GM23338 (cell line): ENCODE results near the gene BEX2. TPM values are rescaled to one million over a fixed set of nuclear protein-coding genes. Genes with fewer than 3 reads are reported as not detected.

Source experiments
- ATAC-seq: fragments of 200-7000 bp; cut with Tn5 transposase; 3 replicates; pipeline ENCODE4 v1.9.1; 2020
- DNase-seq: peaks from one replicate; pipeline ENCODE4 v3.0.0-alpha.2; 2015; ENCODE audit warnings: low spot score
- H2AFZ ChIP-seq: fragments of 200-600 bp; sonication (generic); 2 replicates; pipeline ENCODE4 v1.8.0; 2016; ENCODE audit warnings: antibody characterized with exemption, mild to moderate bottlenecking, moderate library complexity
- H3F3A ChIP-seq: fragments of 200-600 bp; sonication (generic); replicated peaks from 2 replicates; pipeline ENCODE4 v1.8.0; 2017; ENCODE audit warnings: antibody characterized with exemption, mixed run types, low read depth
- H3K27ac ChIP-seq: fragments of 200-600 bp; sonication (generic); 2 replicates; pipeline ENCODE4 v1.6.1; 2016; ENCODE audit warnings: low read depth
- H3K27me3 ChIP-seq: fragments of 200-600 bp; sonication (generic); 2 replicates; pipeline ENCODE4 v1.8.0; 2016; ENCODE audit warnings: mild to moderate bottlenecking, mixed run types, moderate library complexity; ENCODE audit not compliant: insufficient read depth
- H3K36me3 ChIP-seq: fragments of 200-600 bp; sonication (generic); 2 replicates; pipeline ENCODE4 v1.8.0; 2016; ENCODE audit warnings: mild to moderate bottlenecking; ENCODE audit not compliant: insufficient read depth
- H3K4me1 ChIP-seq: fragments of 200-600 bp; sonication (generic); 2 replicates; pipeline ENCODE4 v1.8.0; 2016; ENCODE audit warnings: mild to moderate bottlenecking, moderate library complexity; ENCODE audit not compliant: insufficient read depth
- H3K4me2 ChIP-seq: fragments of 200-600 bp; sonication (generic); 2 replicates; pipeline ENCODE4 v1.7.1; 2017; ENCODE audit warnings: mixed run types
- H3K4me3 ChIP-seq: fragments of 200-600 bp; sonication (generic); 2 replicates; pipeline ENCODE4 v1.6.1; 2016; ENCODE audit warnings: mixed run types
- H3K79me2 ChIP-seq: fragments of 200-600 bp; sonication (generic); replicated peaks from 2 replicates; pipeline ENCODE4 v1.8.0; 2017; ENCODE audit warnings: mild to moderate bottlenecking; ENCODE audit not compliant: insufficient read depth
- H3K9me2 ChIP-seq: fragments of 200-600 bp; sonication (generic); 2 replicates; pipeline ENCODE4 v1.8.0; 2017; ENCODE audit not compliant: insufficient read depth
- H4K20me1 ChIP-seq: fragments of 200-600 bp; sonication (generic); replicated peaks from 2 replicates; pipeline ENCODE4 v1.8.0; 2017; ENCODE audit warnings: mild to moderate bottlenecking; ENCODE audit not compliant: insufficient read depth
- H3K27ac Mint-ChIP-seq: 2 replicates; pipeline ENCODE4 v1.8.0; 2020; ENCODE audit warnings: inconsistent platforms, mild to moderate bottlenecking, moderate library complexity, mixed read lengths
- H3K27me3 Mint-ChIP-seq: 3 replicates; pipeline ENCODE4 v1.8.0; 2022; ENCODE audit warnings: low read depth, mild to moderate bottlenecking, moderate library complexity, mixed read lengths, inconsistent platforms; ENCODE audit not compliant: insufficient read depth, poor library complexity
- H3K36me3 Mint-ChIP-seq: 3 replicates; pipeline ENCODE4 v1.8.0; 2021; ENCODE audit warnings: low read depth, mild to moderate bottlenecking, inconsistent platforms, moderate library complexity, mixed read lengths
- H3K4me1 Mint-ChIP-seq: 3 replicates; pipeline ENCODE4 v1.8.0; 2020; ENCODE audit warnings: mild to moderate bottlenecking, inconsistent platforms, mixed read lengths
- H3K4me3 Mint-ChIP-seq: 3 replicates; pipeline ENCODE4 v1.8.0; 2021; ENCODE audit warnings: moderate library complexity, mild to moderate bottlenecking, inconsistent platforms, mixed read lengths
- H3K9me3 Mint-ChIP-seq: 3 replicates; pipeline ENCODE4 v1.8.0; 2020; ENCODE audit warnings: moderate library complexity, mild to moderate bottlenecking, inconsistent platforms, mixed read lengths
- CREB1 ChIP-seq: fragments of 250-450 bp; sonication (Bioruptor Pico); IDR thresholded peaks from 2 replicates; pipeline ENCODE4 v1.5.0; 2020; ENCODE audit warnings: low read depth, mild to moderate bottlenecking, moderate library complexity
- CTCF ChIP-seq, 2 experiments: fragments of 200-600 bp in 1 of 2; sonication (generic) in 1 of 2; conservative IDR thresholded peaks; 2 replicates each; pipeline versions ENCODE4 v1.5.1 to v1.6.1; 2016 to 2017; ENCODE audit warnings: antibody characterized with exemption in 2 of 2, low read depth in 2 of 2, mild to moderate bottlenecking in 2 of 2, moderate library complexity in 1 of 2
- EZH2phosphoT487 ChIP-seq: fragments of 200-600 bp; sonication (generic); IDR thresholded peaks from one replicate; pipeline ENCODE4 v1.8.1; 2018; ENCODE audit warnings: antibody characterized with exemption; ENCODE audit not compliant: unreplicated experiment
- NANOG ChIP-seq: IDR thresholded peaks from 2 replicates; pipeline ENCODE4 v1.6.1; 2016; ENCODE audit warnings: antibody characterized with exemption, borderline replicate concordance
- POLR2AphosphoS5 ChIP-seq: IDR thresholded peaks from 2 replicates; pipeline ENCODE4 v1.6.1; 2016; ENCODE audit warnings: antibody characterized with exemption, low read depth
- REST ChIP-seq: IDR thresholded peaks from one replicate; pipeline ENCODE4 v1.6.1; 2018; ENCODE audit warnings: antibody characterized with exemption; ENCODE audit not compliant: unreplicated experiment
- STAT1 ChIP-seq: IDR thresholded peaks from one replicate; pipeline ENCODE4 v1.6.1; 2016; ENCODE audit warnings: antibody characterized with exemption; ENCODE audit not compliant: unreplicated experiment
- ZNF331 ChIP-seq: fragments of 250-450 bp; sonication (Bioruptor Pico); IDR thresholded peaks from 2 replicates; pipeline ENCODE4 v1.5.0; 2020; ENCODE audit warnings: low read depth, mild to moderate bottlenecking, moderate library complexity
- polyA plus RNA-seq: library from polyadenylated mRNA; unstranded; fragments of >200 nt; fragmentation: Nextera tagmentation; extraction: Ambion mirVana; gene quantifications from 2 replicates; pipeline ENCODE4 v1.2.1, GENCODE V29; 2016
- total RNA-seq: library from RNA; depleted of rRNA; stranded (reverse); fragments of >200 nt; shearing (Covaris generic); gene quantifications from 2 replicates; pipeline ENCODE4 v1.2.3, GENCODE V29; 2014
- TF ChIP-seq, protein P1 (sequence below): fragments of 250-450 bp; sonication (Bioruptor Pico); IDR thresholded peaks from 2 replicates; pipeline ENCODE4 v1.5.0; 2020; ENCODE audit warnings: mild to moderate bottlenecking, moderate library complexity

Gene BEX2
- total and polyA plus RNA-seq, 2 experiments from 2014 or later: 37.5 to 87.9 TPM

- TF ChIP-seq, protein P1, sequence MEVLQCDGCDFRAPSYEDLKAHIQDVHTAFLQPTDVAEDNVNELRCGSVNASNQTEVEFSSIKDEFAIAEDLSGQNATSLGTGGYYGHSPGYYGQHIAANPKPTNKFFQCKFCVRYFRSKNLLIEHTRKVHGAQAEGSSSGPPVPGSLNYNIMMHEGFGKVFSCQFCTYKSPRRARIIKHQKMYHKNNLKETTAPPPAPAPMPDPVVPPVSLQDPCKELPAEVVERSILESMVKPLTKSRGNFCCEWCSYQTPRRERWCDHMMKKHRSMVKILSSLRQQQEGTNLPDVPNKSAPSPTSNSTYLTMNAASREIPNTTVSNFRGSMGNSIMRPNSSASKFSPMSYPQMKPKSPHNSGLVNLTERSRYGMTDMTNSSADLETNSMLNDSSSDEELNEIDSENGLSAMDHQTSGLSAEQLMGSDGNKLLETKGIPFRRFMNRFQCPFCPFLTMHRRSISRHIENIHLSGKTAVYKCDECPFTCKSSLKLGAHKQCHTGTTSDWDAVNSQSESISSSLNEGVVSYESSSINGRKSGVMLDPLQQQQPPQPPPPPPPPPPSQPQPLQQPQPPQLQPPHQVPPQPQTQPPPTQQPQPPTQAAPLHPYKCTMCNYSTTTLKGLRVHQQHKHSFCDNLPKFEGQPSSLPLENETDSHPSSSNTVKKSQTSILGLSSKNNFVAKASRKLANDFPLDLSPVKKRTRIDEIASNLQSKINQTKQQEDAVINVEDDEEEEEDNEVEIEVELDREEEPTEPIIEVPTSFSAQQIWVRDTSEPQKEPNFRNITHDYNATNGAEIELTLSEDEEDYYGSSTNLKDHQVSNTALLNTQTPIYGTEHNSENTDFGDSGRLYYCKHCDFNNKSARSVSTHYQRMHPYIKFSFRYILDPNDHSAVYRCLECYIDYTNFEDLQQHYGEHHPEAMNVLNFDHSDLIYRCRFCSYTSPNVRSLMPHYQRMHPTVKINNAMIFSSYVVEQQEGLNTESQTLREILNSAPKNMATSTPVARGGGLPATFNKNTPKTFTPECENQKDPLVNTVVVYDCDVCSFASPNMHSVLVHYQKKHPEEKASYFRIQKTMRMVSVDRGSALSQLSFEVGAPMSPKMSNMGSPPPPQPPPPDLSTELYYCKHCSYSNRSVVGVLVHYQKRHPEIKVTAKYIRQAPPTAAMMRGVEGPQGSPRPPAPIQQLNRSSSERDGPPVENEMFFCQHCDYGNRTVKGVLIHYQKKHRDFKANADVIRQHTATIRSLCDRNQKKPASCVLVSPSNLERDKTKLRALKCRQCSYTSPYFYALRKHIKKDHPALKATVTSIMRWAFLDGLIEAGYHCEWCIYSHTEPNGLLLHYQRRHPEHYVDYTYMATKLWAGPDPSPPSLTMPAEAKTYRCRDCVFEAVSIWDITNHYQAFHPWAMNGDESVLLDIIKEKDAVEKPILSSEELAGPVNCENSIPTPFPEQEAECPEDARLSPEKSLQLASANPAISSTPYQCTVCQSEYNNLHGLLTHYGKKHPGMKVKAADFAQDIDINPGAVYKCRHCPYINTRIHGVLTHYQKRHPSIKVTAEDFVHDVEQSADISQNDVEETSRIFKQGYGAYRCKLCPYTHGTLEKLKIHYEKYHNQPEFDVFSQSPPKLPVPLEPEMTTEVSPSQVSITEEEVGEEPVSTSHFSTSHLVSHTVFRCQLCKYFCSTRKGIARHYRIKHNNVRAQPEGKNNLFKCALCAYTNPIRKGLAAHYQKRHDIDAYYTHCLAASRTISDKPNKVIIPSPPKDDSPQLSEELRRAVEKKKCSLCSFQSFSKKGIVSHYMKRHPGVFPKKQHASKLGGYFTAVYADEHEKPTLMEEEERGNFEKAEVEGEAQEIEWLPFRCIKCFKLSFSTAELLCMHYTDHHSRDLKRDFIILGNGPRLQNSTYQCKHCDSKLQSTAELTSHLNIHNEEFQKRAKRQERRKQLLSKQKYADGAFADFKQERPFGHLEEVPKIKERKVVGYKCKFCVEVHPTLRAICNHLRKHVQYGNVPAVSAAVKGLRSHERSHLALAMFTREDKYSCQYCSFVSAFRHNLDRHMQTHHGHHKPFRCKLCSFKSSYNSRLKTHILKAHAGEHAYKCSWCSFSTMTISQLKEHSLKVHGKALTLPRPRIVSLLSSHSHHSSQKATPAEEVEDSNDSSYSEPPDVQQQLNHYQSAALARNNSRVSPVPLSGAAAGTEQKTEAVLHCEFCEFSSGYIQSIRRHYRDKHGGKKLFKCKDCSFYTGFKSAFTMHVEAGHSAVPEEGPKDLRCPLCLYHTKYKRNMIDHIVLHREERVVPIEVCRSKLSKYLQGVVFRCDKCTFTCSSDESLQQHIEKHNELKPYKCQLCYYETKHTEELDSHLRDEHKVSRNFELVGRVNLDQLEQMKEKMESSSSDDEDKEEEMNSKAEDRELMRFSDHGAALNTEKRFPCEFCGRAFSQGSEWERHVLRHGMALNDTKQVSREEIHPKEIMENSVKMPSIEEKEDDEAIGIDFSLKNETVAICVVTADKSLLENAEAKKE (CRISPR knock-in tag): no peak
- no peak for TF ChIP-seq EZH2phosphoT487
- no peak for TF ChIP-seq ZNF331 (CRISPR knock-in tag)
Observed at GRCh38 chrX:103330681-103331288, 20.0 kb upstream of the BEX2 start (continued).

GRCh38 chrX:103329991-103330390 lies 19.2 kb upstream of the BEX2 start, which contains the start of gene TCEAL7:
Gene TCEAL7 (plus strand): TSS chrX:103330239. CDS start chrX:103331404, 1,165 bp downstream.
- Histone ChIP-seq H3K79me2 (no peaks in the 10 kb centered on the region), H3K4me2 (peak within 1 kb of the TSS; percentile 76), H3K36me3 (no peaks in the 10 kb centered on the region), H2AFZ (peak within 1 kb of the TSS; percentile 89), H3K4me1 (peaks cover 10% of the 10 kb centered on the region; the same call in 1 of the 2 replicates), H3K27ac (peak within 1 kb of the TSS; percentile 21), H3F3A (peaks cover 5% of the 10 kb centered on the region; the same call in 1 of the 2 replicates), H3K9me2 (no peaks in the 10 kb centered on the region), H3K4me3 (peak within 1 kb of the TSS; percentile 59), H3K27me3 (0 out of 2 replicates have a peak, but pooled peaks cover 3% of the 10 kb centered on the region), H4K20me1 (no peaks in the 10 kb centered on the region)
- DNase-seq: peak; percentile 56
- peak within 1 kb of the TSS; percentile 66; the same call in 1 of the 2 replicates for H3K27ac Mint-ChIP-seq
- ATAC-seq: peak; percentile 76
- H3K4me3 Mint-ChIP-seq: peak within 1 kb of the TSS; percentile 70
- no peaks in the 10 kb centered on the region for H3K9me3 Mint-ChIP-seq
- no peaks in the 10 kb centered on the region for H3K36me3 Mint-ChIP-seq
- peaks cover 3% of the 10 kb centered on the region for H3K27me3 Mint-ChIP-seq
- H3K4me1 Mint-ChIP-seq: peaks cover 31% of the 10 kb centered on the region
- TF ChIP-seq STAT1: no peak
- TF ChIP-seq REST: no peak
- no peak for TF ChIP-seq POLR2AphosphoS5
- no peak for TF ChIP-seq CREB1 (CRISPR knock-in tag)
- TF ChIP-seq CTCF (conservative IDR thresholded peaks at IDR 0.05; ENCODE audit: low read depth in 2 of 2): no peak
- no peak for TF ChIP-seq NANOG
